ENCODE data around the gene TRA2A.
A peak's percentile ranks its signal among the peaks of the same experiment; 100 is the strongest.

The TRA2A gene

GRCh38 chr7:23531794-23532489 is at the start of gene TRA2A:
Gene TRA2A (minus strand): TSS chr7:23531981. CDS start chr7:23531824, 157 bp downstream.
- H3F3A ChIP-seq (ENCODE audit: low read depth): no peaks in the 10 kb centered on the region
- H3K79me2 ChIP-seq (ENCODE audit: insufficient read depth, low read length): peaks cover 54% of the 10 kb centered on the region
- H3K4me1 ChIP-seq (ENCODE audit: insufficient read depth, low read length, poor library complexity, severe bottlenecking): peaks cover 32% of the 10 kb centered on the region
- TF ChIP-seq CTCF (conservative IDR thresholded peaks at IDR 0.05; ENCODE audit: low read length): no peak
- TF ChIP-seq EZH2phosphoT487 (IDR thresholded peaks at IDR 0.05; ENCODE audit: borderline replicate concordance): no peak
- H3K27me3 ChIP-seq (ENCODE audit: insufficient read depth, low read length, poor library complexity, severe bottlenecking): no peaks in the 10 kb centered on the region
- H3K4me2 ChIP-seq (ENCODE audit: low read depth, low read length, poor library complexity, severe bottlenecking): peak within 1 kb of the TSS; percentile 96
- H2AFZ ChIP-seq (ENCODE audit: low read length): peak within 1 kb of the TSS; percentile 98
- H3K36me3 ChIP-seq (ENCODE audit: insufficient read depth, low read length): no peaks in the 10 kb centered on the region; the same call in 1 of the 2 replicates
- peak within 1 kb of the TSS; percentile 97 for H3K9ac ChIP-seq (ENCODE audit: low read depth, low read length, poor library complexity, severe bottlenecking)
- H4K20me1 ChIP-seq (ENCODE audit: insufficient read depth, low read length, poor library complexity, severe bottlenecking): peaks cover 48% of the 10 kb centered on the region
- no peaks in the 10 kb centered on the region for H3K9me2 ChIP-seq (replicated peaks; ENCODE audit: low read depth, low read length)
- no peaks in the 10 kb centered on the region for H3K9me3 ChIP-seq (ENCODE audit: insufficient read depth, low read depth, low read length)
- H3K4me3 ChIP-seq (ENCODE audit: low read length, poor library complexity, severe bottlenecking): peak within 1 kb of the TSS; percentile 95

GRCh38 chr7:23570592-23571200 is 38.9 kb upstream of the TRA2A start:
- Histone ChIP-seq H3K9me2 (replicated peaks; ENCODE audit: low read depth, low read length) (no peaks in the 10 kb centered on the region), H3K79me2 (ENCODE audit: insufficient read depth, low read length) (no peaks in the 10 kb centered on the region), H3K36me3 (ENCODE audit: insufficient read depth, low read length) (no peaks in the 10 kb centered on the region), H3K9me3 (ENCODE audit: insufficient read depth, low read depth, low read length) (no peaks in the 10 kb centered on the region), H3F3A (ENCODE audit: low read depth) (no peaks in the 10 kb centered on the region), H3K27me3 (ENCODE audit: insufficient read depth, low read length, poor library complexity, severe bottlenecking) (no peaks in the 10 kb centered on the region), H3K4me2 (ENCODE audit: low read depth, low read length, poor library complexity, severe bottlenecking) (no peak overlapping the region), H4K20me1 (ENCODE audit: insufficient read depth, low read length, poor library complexity, severe bottlenecking) (no peaks in the 10 kb centered on the region), H2AFZ (ENCODE audit: low read length) (peak overlapping the region; percentile 59), H3K4me3 (ENCODE audit: low read length, poor library complexity, severe bottlenecking) (no peak overlapping the region), H3K4me1 (ENCODE audit: insufficient read depth, low read length, poor library complexity, severe bottlenecking) (no peaks in the 10 kb centered on the region), H3K9ac (ENCODE audit: low read depth, low read length, poor library complexity, severe bottlenecking) (no peak overlapping the region)
- TF ChIP-seq CTCF (conservative IDR thresholded peaks at IDR 0.05; ENCODE audit: low read length) (peak; percentile 93), EZH2phosphoT487 (IDR thresholded peaks at IDR 0.05; ENCODE audit: borderline replicate concordance) (no peak)

DNA sequence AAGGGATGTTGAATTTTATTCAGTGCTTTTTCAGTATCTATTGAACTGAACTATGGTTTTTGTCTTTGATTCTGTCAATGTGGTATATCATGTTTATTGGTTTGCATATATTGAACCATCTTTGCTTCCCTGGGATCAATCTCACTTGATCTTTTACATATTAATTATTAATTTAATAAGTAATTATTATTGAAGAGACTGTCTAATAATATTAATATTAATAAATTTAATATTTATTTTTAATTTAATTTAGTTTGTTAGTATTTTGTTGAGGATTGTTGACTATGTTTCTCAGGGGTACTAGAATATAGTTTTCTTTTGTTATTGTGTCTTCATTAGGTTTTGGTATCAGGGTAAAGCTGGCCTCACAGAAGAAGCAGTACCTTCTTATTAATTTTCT is 26.5 kb upstream of the TRA2A start:
- Histone ChIP-seq H2AFZ (ENCODE audit: low read length) (no peak overlapping the region), H3K9me2 (replicated peaks; ENCODE audit: low read depth, low read length) (no peaks in the 10 kb centered on the region), H3K36me3 (ENCODE audit: insufficient read depth, low read length) (no peaks in the 10 kb centered on the region), H3K9me3 (ENCODE audit: insufficient read depth, low read depth, low read length) (no peaks in the 10 kb centered on the region), H3K79me2 (ENCODE audit: insufficient read depth, low read length) (no peaks in the 10 kb centered on the region), H3F3A (ENCODE audit: low read depth) (no peaks in the 10 kb centered on the region), H3K4me3 (ENCODE audit: low read length, poor library complexity, severe bottlenecking) (no peak overlapping the region), H3K27me3 (ENCODE audit: insufficient read depth, low read length, poor library complexity, severe bottlenecking) (no peaks in the 10 kb centered on the region), H3K4me1 (ENCODE audit: insufficient read depth, low read length, poor library complexity, severe bottlenecking) (no peaks in the 10 kb centered on the region), H3K4me2 (ENCODE audit: low read depth, low read length, poor library complexity, severe bottlenecking) (no peak overlapping the region), H4K20me1 (ENCODE audit: insufficient read depth, low read length, poor library complexity, severe bottlenecking) (no peaks in the 10 kb centered on the region), H3K9ac (ENCODE audit: low read depth, low read length, poor library complexity, severe bottlenecking) (no peak overlapping the region)
- TF ChIP-seq CTCF (conservative IDR thresholded peaks at IDR 0.05; ENCODE audit: low read length) (no peak), EZH2phosphoT487 (IDR thresholded peaks at IDR 0.05; ENCODE audit: borderline replicate concordance) (no peak)
